ENCODE measurements around the gene NFAM1.

GRCh38 chr22:42452456-42452855 lies 20.3 kb upstream of the NFAM1 start:
- TF ChIP-seq CTCF (conservative IDR thresholded peaks at IDR 0.05; ENCODE audit: low read length) (no peak), EZH2phosphoT487 (IDR thresholded peaks at IDR 0.05; ENCODE audit: borderline replicate concordance) (no peak)

Measured in Loucy (cell line).